GM12801 (cell line): ENCODE results near the gene CACNA1D.

Experiments
- CTCF ChIP-seq: IDR thresholded peaks from one replicate; pipeline ENCODE4 v1.5.1; 2011; ENCODE audit warnings: control low read depth; ENCODE audit not compliant: insufficient read length; ENCODE audit errors: extremely low read depth

The CACNA1D gene

GRCh38 chr3:53803124-53803815 lies 308.9 kb downstream of the CACNA1D start:
- TF ChIP-seq CTCF, result no peak

- TF ChIP-seq CTCF, result no peak
Observed at GRCh38 chr3:53803816-53804695, 309.6 kb downstream of the CACNA1D start.

GRCh38 chr3:53804697-53805462 lies 310.5 kb downstream of the CACNA1D start:
- no peak for TF ChIP-seq CTCF

GRCh38 chr3:53805463-53806159 lies 311.2 kb downstream of the CACNA1D start:
- no peak for TF ChIP-seq CTCF

- TF ChIP-seq CTCF, result no peak
Observed at GRCh38 chr3:53806182-53807116, 312.0 kb downstream of the CACNA1D start.

GRCh38 chr3:53807117-53807810 lies 312.9 kb downstream of the CACNA1D start:
- no peak for TF ChIP-seq CTCF
